Neuronal stem cell (in vitro differentiated cells): ENCODE measurements around the gene ITPR2.

Experiments
- DNase-seq: peaks from one replicate; pipeline ENCODE4 v3.0.0-alpha.2; 2013; ENCODE audit warnings: low spot score
- H2AFZ ChIP-seq: one replicate; pipeline ENCODE4 v1.6.1; 2013; ENCODE audit warnings: mild to moderate bottlenecking, low read length, inconsistent platforms
- H2AK5ac ChIP-seq: 2 replicates; pipeline ENCODE4 v1.6.1; 2013; ENCODE audit warnings: low read depth, mild to moderate bottlenecking, inconsistent platforms, low read length, moderate library complexity, mixed read lengths
- H2BK120ac ChIP-seq: 2 replicates; pipeline ENCODE4 v1.6.1; 2013; ENCODE audit warnings: low read depth, mild to moderate bottlenecking, inconsistent platforms, low read length, moderate library complexity, mixed read lengths
- H2BK12ac ChIP-seq: one replicate; pipeline ENCODE4 v1.6.1; 2013; ENCODE audit warnings: low read length, inconsistent platforms
- H2BK15ac ChIP-seq: 2 replicates; pipeline ENCODE4 v1.6.1; 2013; ENCODE audit warnings: mild to moderate bottlenecking, low read length, inconsistent platforms, mixed read lengths
- H2BK5ac ChIP-seq: one replicate; pipeline ENCODE4 v1.6.1; 2013; ENCODE audit warnings: inconsistent platforms, mild to moderate bottlenecking, low read length, moderate library complexity
- H3K14ac ChIP-seq: one replicate; pipeline ENCODE4 v1.6.1; 2013; ENCODE audit warnings: low read length, inconsistent platforms
- H3K18ac ChIP-seq: 2 replicates; pipeline ENCODE4 v1.6.1; 2013; ENCODE audit warnings: low read length, inconsistent platforms
- H3K23ac ChIP-seq: 2 replicates; pipeline ENCODE4 v1.6.1; 2013; ENCODE audit warnings: low read depth, mild to moderate bottlenecking, mixed read lengths, low read length, inconsistent platforms; ENCODE audit not compliant: poor library complexity
- H3K27ac ChIP-seq: replicated peaks from 3 replicates; pipeline ENCODE4 v1.5.1; 2013; ENCODE audit warnings: low read length, inconsistent platforms
- H3K27me3 ChIP-seq, 3 experiments: 2 replicates each; pipeline ENCODE4 v1.6.1; 2013; ENCODE audit warnings: low read length in 3 of 3, mild to moderate bottlenecking in 2 of 3, inconsistent platforms in 1 of 3, low read depth in 1 of 3, mixed read lengths in 1 of 3, moderate library complexity in 1 of 3; ENCODE audit not compliant: control insufficient read depth in 3 of 3, insufficient read depth in 3 of 3
- H3K36me3 ChIP-seq, 2 donors: replicated peaks in 1 of 2; 2 replicates each; pipeline ENCODE4 v1.6.1; 2013; ENCODE audit warnings: low read length in 2 of 2; ENCODE audit not compliant: control insufficient read depth in 2 of 2, insufficient read depth in 2 of 2
- H3K4ac ChIP-seq: 2 replicates; pipeline ENCODE4 v1.6.1; 2013; ENCODE audit warnings: inconsistent platforms, mild to moderate bottlenecking, low read length, moderate library complexity
- H3K4me1 ChIP-seq, 2 donors: 1 replicate in 1 of 2; 2 replicates in 1 of 2; pipeline ENCODE4 v1.6.1; 2013; ENCODE audit warnings: low read length in 2 of 2, low read depth in 1 of 2; ENCODE audit not compliant: control insufficient read depth in 2 of 2, insufficient read depth in 1 of 2
- H3K4me2 ChIP-seq: one replicate; pipeline ENCODE4 v1.6.1; 2013; ENCODE audit warnings: mild to moderate bottlenecking, low read length, inconsistent platforms; ENCODE audit not compliant: insufficient read depth, poor library complexity, severe bottlenecking
- H3K4me3 ChIP-seq, 2 donors: 2 replicates each; pipeline ENCODE4 v1.5.1; 2013; ENCODE audit warnings: low read length in 2 of 2, mild to moderate bottlenecking in 2 of 2, inconsistent platforms in 1 of 2, moderate library complexity in 1 of 2
- H3K79me1 ChIP-seq: one replicate; pipeline ENCODE4 v1.6.1; 2013; ENCODE audit warnings: low read depth, mild to moderate bottlenecking, inconsistent platforms, low read length, moderate library complexity
- H3K9ac ChIP-seq: one replicate; pipeline ENCODE4 v1.6.1; 2013; ENCODE audit warnings: mild to moderate bottlenecking, low read depth, low read length, inconsistent platforms; ENCODE audit not compliant: poor library complexity
- H3K9me3 ChIP-seq, 2 donors: replicated peaks in 1 of 2; 2 replicates each; pipeline versions ENCODE3 to v1.6.1; 2013; ENCODE audit warnings: low read length in 2 of 2, mild to moderate bottlenecking in 2 of 2, inconsistent platforms in 1 of 2, low read depth in 1 of 2, mixed read lengths in 1 of 2, moderate library complexity in 1 of 2; ENCODE audit not compliant: control insufficient read depth in 2 of 2, insufficient read depth in 1 of 2
- H4K8ac ChIP-seq: one replicate; pipeline ENCODE4 v1.6.1; 2013; ENCODE audit warnings: low read depth, mild to moderate bottlenecking, inconsistent platforms, low read length, moderate library complexity
- H4K91ac ChIP-seq: one replicate; pipeline ENCODE4 v1.6.1; 2013; ENCODE audit warnings: low read length, low read depth, mild to moderate bottlenecking, inconsistent platforms; ENCODE audit not compliant: poor library complexity
- WGBS, 2 donors: extraction: QIAGEN DNeasy Blood & Tissue Kit; methylation state at CpG; one replicate each; pipeline ENCODE4 v1.1.7; 2013; ENCODE audit warnings: missing lambda C conversion rate in 2 of 2, mixed read lengths in 1 of 2; ENCODE audit not compliant: insufficient read length in 2 of 2, insufficient replicate concordance in 1 of 2; ENCODE audit errors: extremely low coverage in 2 of 2; 5-methylcytosine and 5-hydroxymethylcytosine counted together

ITPR2 gene

DNA sequence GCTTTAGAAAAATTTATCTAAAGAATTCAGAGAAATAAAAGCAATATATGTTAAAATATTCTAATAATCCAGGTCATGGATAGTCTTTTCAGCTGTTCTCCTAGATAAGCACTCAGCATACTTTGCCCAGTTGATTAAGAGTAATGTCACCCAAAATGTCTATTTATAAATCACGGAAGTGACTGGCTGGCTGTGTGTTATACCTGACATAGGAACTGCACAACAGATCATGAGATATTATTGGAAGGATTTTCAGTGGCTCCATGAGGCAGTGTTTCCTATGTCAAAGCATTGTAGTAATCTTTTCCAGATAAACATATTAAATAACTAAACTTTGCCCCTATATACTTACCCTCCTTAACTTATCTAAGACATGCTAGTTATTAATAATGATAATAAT lies 128.8 kb downstream of the ITPR2 start:
- H3K36me3 ChIP-seq, result no peaks in the 10 kb centered on the region
- no peak for DNase-seq
- H3K9ac ChIP-seq, result no peak overlapping the region
- no peak overlapping the region for H3K27ac ChIP-seq
- peaks cover 0 to 2% of the 10 kb centered on the region in 2 donors for H3K4me1 ChIP-seq
- WGBS, 2 donors, result no CpG with 5 or more reads among the region's 1 CpG
- H3K27me3 ChIP-seq, result no peaks in the 10 kb centered on the region
- H4K8ac ChIP-seq, result no peak overlapping the region
- H3K79me1 ChIP-seq, result no peaks in the 10 kb centered on the region
- H2AK5ac ChIP-seq, result no peak overlapping the region
- H2BK5ac ChIP-seq, result no peak overlapping the region
- H3K4me2 ChIP-seq, result no peak overlapping the region
- H3K4me3 ChIP-seq, result no peak overlapping the region
- no peak overlapping the region for H3K23ac ChIP-seq
- no peak overlapping the region for H2AFZ ChIP-seq
- no peak overlapping the region for H3K14ac ChIP-seq
- no peak overlapping the region for H2BK15ac ChIP-seq
- no peak overlapping the region for H2BK12ac ChIP-seq
- H3K18ac ChIP-seq, result no peak overlapping the region
- no peak overlapping the region for H4K91ac ChIP-seq
- H3K4ac ChIP-seq, result no peak overlapping the region
- no peak overlapping the region for H2BK120ac ChIP-seq
- no peaks in the 10 kb centered on the region for H3K9me3 ChIP-seq

DNA sequence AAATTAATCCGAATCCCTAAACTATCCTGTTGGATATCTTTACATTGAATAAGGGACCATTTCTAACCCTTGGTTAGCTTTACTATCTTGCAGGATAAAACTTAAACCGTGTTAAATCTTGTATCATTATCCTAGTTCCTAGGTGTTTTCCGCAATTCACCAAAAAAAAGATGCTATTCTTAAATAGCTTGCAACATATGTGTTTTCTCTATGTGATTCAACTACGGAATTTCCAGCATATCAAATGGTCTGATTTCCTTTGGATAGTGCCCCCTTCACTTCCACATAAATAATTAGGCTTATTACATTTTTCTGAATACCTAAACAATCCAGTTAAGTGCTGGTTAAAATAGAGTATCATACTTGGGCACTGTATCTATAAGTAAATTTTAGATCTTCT lies 130.3 kb downstream of the ITPR2 start:
- no peak overlapping the region for H3K18ac ChIP-seq
- no peak for DNase-seq
- no peak overlapping the region for H2BK5ac ChIP-seq
- no peak overlapping the region for H2BK120ac ChIP-seq
- no peak overlapping the region for H2AK5ac ChIP-seq
- no peaks in the 10 kb centered on the region for H3K4me1 ChIP-seq
- no peak overlapping the region for H4K91ac ChIP-seq
- H3K36me3 ChIP-seq, result no peaks in the 10 kb centered on the region
- H3K79me1 ChIP-seq, result no peaks in the 10 kb centered on the region
- H3K27me3 ChIP-seq, result no peaks in the 10 kb centered on the region
- no peak overlapping the region for H2AFZ ChIP-seq
- H4K8ac ChIP-seq, result no peak overlapping the region
- H2BK12ac ChIP-seq, result no peak overlapping the region
- no peak overlapping the region for H3K4ac ChIP-seq
- H2BK15ac ChIP-seq, result no peak overlapping the region
- H3K4me2 ChIP-seq, result no peak overlapping the region
- no CpG with 5 or more reads among the region's 4 CpGs for WGBS, 2 donors
- no peak overlapping the region for H3K4me3 ChIP-seq
- no peak overlapping the region for H3K23ac ChIP-seq
- H3K14ac ChIP-seq, result no peak overlapping the region
- H3K9me3 ChIP-seq, result no peaks in the 10 kb centered on the region
- H3K9ac ChIP-seq, result no peak overlapping the region
- no peak overlapping the region for H3K27ac ChIP-seq

GRCh38 chr12:26701604-26702215 lies 131.3 kb downstream of the ITPR2 start:
- no peak overlapping the region for H2BK5ac ChIP-seq
- no peak overlapping the region for H4K91ac ChIP-seq
- no peaks in the 10 kb centered on the region for H3K4me1 ChIP-seq
- no peak overlapping the region for H3K4me3 ChIP-seq
- no peak overlapping the region for H3K27ac ChIP-seq
- H3K9ac ChIP-seq, result no peak overlapping the region
- no peak overlapping the region for H3K18ac ChIP-seq
- no peak overlapping the region for H2AFZ ChIP-seq
- H2AK5ac ChIP-seq, result no peak overlapping the region
- DNase-seq, result peak; percentile 37
- no peaks in the 10 kb centered on the region for H3K27me3 ChIP-seq
- no peak overlapping the region for H2BK12ac ChIP-seq
- no CpG with 5 or more reads among the region's 1 CpG for WGBS, 2 donors
- no peak overlapping the region for H3K4me2 ChIP-seq
- H4K8ac ChIP-seq, result no peak overlapping the region
- H2BK15ac ChIP-seq, result no peak overlapping the region
- no peak overlapping the region for H3K14ac ChIP-seq
- no peak overlapping the region for H3K23ac ChIP-seq
- no peaks in the 10 kb centered on the region for H3K79me1 ChIP-seq
- no peak overlapping the region for H3K4ac ChIP-seq
- no peaks in the 10 kb centered on the region for H3K9me3 ChIP-seq
- H3K36me3 ChIP-seq, result no peaks in the 10 kb centered on the region
- no peak overlapping the region for H2BK120ac ChIP-seq

GRCh38 chr12:26700430-26700829 lies 132.6 kb downstream of the ITPR2 start:
- no peak overlapping the region for H3K27ac ChIP-seq
- H3K18ac ChIP-seq, result no peak overlapping the region
- H2AFZ ChIP-seq, result peak overlapping the region; percentile 77
- H3K9me3 ChIP-seq, result no peaks in the 10 kb centered on the region
- H3K14ac ChIP-seq, result no peak overlapping the region
- H2BK12ac ChIP-seq, result no peak overlapping the region
- no peaks in the 10 kb centered on the region for H3K36me3 ChIP-seq
- H2BK5ac ChIP-seq, result no peak overlapping the region
- no peaks in the 10 kb centered on the region for H3K27me3 ChIP-seq
- H4K91ac ChIP-seq, result no peak overlapping the region
- no peak overlapping the region for H3K4me2 ChIP-seq
- H3K79me1 ChIP-seq, result no peaks in the 10 kb centered on the region
- no peak for DNase-seq
- H3K4me3 ChIP-seq, result no peak overlapping the region
- no peak overlapping the region for H2BK15ac ChIP-seq
- no CpG with 5 or more reads among the region's 4 CpGs for WGBS, 2 donors
- no peak overlapping the region for H4K8ac ChIP-seq
- no peak overlapping the region for H2AK5ac ChIP-seq
- peak overlapping the region; percentile 17 for H3K23ac ChIP-seq
- H2BK120ac ChIP-seq, result no peak overlapping the region
- H3K9ac ChIP-seq, result no peak overlapping the region
- H3K4me1 ChIP-seq, result no peaks in the 10 kb centered on the region
- no peak overlapping the region for H3K4ac ChIP-seq
